Measurements from ENCODE around the gene CCDC146. TPM values are rescaled to one million over a fixed set of nuclear protein-coding genes. Genes with fewer than 3 reads are reported as not detected.
"Not testable (repeated sequence)": the region's sequence is repeated elsewhere in the genome, so short reads cannot be mapped to it uniquely, and the experiment has no call there.

Gene CCDC146
- total and polyA plus RNA-seq, 10 of the 15 experiments (the other 5 are each of a cell fraction or from before 2014, with no cell fraction given): 0.28 to 5.3 (median 1.3) TPM

DNA sequence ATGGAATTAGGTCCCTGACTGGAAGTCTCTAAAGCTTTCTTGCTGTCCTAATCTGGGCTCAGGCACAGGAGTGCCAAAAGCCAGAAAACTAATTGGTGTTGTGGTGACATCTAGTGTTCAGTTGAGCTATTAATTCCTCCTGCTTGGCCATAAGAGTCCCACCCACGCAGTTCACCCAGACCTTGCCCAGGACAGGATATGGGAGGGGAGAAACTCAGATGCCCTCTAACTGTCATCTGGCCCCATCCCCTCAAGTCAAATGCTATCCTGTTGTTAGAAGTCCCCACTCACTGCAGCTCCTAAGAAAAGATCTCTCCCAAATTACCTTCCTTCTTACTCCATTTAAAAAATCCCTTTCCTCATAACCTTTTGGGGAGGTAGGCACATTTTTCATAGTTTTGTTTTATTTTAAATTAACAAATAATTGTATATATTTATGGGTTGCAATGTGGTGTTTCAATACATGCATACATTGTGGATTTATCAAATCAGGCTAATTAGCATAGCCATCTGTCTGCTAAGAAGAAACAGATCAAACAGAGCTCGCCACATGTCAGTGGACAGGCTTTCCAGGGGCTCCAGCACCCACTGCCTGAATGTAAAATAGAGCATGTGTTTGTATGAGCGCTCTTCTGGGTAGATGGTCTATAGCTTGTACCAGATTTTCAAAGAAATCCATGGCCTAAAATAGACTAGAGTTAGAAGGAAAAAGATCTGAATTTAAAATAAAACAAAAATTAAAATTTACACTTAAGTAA lies 209.7 kb downstream of the CCDC146 start (continued):
- TF ChIP-seq TCF3 (IDR thresholded peaks at IDR 0.05; ENCODE audit: borderline replicate concordance, insufficient read depth, low read depth, low read length) (no peak), MAX (IDR thresholded peaks at IDR 0.05; ENCODE audit: low read depth, low read length) (no peak), E2F8 (IDR thresholded peaks at IDR 0.05; ENCODE audit: low read depth, partially characterized antibody) (no peak), ZBTB33 (IDR thresholded peaks at IDR 0.05) (no peak), POLR2AphosphoS2 (IDR thresholded peaks at IDR 0.05; ENCODE audit: low read depth, low read length) (no peak), EGR1 (IDR thresholded peaks at IDR 0.05; ENCODE audit: borderline replicate concordance in 1 of 2, low read depth in 2 of 2, low read length in 2 of 2) (peak; percentile 64 to 100), HDGF (IDR thresholded peaks at IDR 0.05) (peak; percentile 67; the same call in 1 of the 2 replicates), YY1 (IDR thresholded peaks at IDR 0.05; ENCODE audit: low read depth, low read length) (peak; percentile 64)
- TF ChIP-seq, protein P1, sequence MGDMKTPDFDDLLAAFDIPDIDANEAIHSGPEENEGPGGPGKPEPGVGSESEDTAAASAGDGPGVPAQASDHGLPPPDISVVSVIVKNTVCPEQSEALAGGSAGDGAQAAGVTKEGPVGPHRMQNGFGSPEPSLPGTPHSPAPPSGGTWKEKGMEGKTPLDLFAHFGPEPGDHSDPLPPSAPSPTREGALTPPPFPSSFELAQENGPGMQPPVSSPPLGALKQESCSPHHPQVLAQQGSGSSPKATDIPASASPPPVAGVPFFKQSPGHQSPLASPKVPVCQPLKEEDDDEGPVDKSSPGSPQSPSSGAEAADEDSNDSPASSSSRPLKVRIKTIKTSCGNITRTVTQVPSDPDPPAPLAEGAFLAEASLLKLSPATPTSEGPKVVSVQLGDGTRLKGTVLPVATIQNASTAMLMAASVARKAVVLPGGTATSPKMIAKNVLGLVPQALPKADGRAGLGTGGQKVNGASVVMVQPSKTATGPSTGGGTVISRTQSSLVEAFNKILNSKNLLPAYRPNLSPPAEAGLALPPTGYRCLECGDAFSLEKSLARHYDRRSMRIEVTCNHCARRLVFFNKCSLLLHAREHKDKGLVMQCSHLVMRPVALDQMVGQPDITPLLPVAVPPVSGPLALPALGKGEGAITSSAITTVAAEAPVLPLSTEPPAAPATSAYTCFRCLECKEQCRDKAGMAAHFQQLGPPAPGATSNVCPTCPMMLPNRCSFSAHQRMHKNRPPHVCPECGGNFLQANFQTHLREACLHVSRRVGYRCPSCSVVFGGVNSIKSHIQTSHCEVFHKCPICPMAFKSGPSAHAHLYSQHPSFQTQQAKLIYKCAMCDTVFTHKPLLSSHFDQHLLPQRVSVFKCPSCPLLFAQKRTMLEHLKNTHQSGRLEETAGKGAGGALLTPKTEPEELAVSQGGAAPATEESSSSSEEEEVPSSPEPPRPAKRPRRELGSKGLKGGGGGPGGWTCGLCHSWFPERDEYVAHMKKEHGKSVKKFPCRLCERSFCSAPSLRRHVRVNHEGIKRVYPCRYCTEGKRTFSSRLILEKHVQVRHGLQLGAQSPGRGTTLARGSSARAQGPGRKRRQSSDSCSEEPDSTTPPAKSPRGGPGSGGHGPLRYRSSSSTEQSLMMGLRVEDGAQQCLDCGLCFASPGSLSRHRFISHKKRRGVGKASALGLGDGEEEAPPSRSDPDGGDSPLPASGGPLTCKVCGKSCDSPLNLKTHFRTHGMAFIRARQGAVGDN (IDR thresholded peaks at IDR 0.05): no peak

GRCh38 chr7:77334039-77334438 lies 211.6 kb downstream of the CCDC146 start:
- ATAC-seq; H3K4me2 ChIP-seq (ENCODE audit: control insufficient read depth, insufficient read depth); H2AFZ ChIP-seq (ENCODE audit: control insufficient read depth, low read depth, low read length); BruUV-seq (replicated peaks); H4K20me1 ChIP-seq (ENCODE audit: control insufficient read depth, insufficient read depth); FAIRE-seq; DNase-seq (ENCODE audit: low read depth, low spot score); POLR2A ChIA-PET; H3K27ac ChIP-seq (ENCODE audit: control insufficient read depth, insufficient read depth); H3K9me3 ChIP-seq (replicated peaks; ENCODE audit: control insufficient read depth, insufficient read depth, low read length); H3K4me3 ChIP-seq; H3K36me3 ChIP-seq (ENCODE audit: control insufficient read depth in 2 of 2, insufficient read depth in 2 of 2, low read length in 1 of 2); H3K27me3 ChIP-seq (replicated peaks in 1 of 2; ENCODE audit: control insufficient read depth in 2 of 2, insufficient read depth in 2 of 2, low read length in 1 of 2); intact Hi-C loops (cut with micrococcal nuclease; ENCODE audit: unreplicated experiment); H3K79me2 ChIP-seq (ENCODE audit: control insufficient read depth, insufficient read depth, low read length); H3K9ac ChIP-seq (ENCODE audit: control insufficient read depth, insufficient read depth, low read length): not testable (repeated sequence)
- 98% methylated on average over 2 of the region's 2 CpGs for WGBS (ENCODE audit: insufficient coverage, insufficient replicate concordance, low lambda C conversion rate, missing lambda C conversion rate)
- in situ Hi-C loops (cut with MboI): loop anchor here (5.0 kb wide), 2 partner anchors 87 to 207 kb away; no protein-coding TSS in a partner anchor
- peaks cover 43% of the 10 kb centered on the region for H3K4me1 ChIP-seq (ENCODE audit: control insufficient read depth, insufficient read depth, low read length)
- ChIA-PET SMC1A (ENCODE audit: uncharacterized antibody, unreplicated experiment) (interaction anchor here (1.0 to 4.0 kb wide), 6 partner anchors 18 to 212 kb away, joined by 3 to 20 read pairs (median 4); partner anchors contain the start of gene CCDC146), CTCF (interaction anchor here (0.8 to 2.7 kb wide), 5 partner anchors 15 to 318 kb away, joined by 3 to 12 read pairs (median 3); partner anchors contain the start of gene FGL2), RAD21 (ENCODE audit: unreplicated experiment) (interaction anchor here (0.9 to 2.1 kb wide), 2 partner anchors 87 to 133 kb away, joined by 4 to 5 read pairs; no protein-coding TSS in a partner anchor)

Data from GM12878 (cell line).